ENCODE results near the gene TM4SF4.

Gene TM4SF4

DNA sequence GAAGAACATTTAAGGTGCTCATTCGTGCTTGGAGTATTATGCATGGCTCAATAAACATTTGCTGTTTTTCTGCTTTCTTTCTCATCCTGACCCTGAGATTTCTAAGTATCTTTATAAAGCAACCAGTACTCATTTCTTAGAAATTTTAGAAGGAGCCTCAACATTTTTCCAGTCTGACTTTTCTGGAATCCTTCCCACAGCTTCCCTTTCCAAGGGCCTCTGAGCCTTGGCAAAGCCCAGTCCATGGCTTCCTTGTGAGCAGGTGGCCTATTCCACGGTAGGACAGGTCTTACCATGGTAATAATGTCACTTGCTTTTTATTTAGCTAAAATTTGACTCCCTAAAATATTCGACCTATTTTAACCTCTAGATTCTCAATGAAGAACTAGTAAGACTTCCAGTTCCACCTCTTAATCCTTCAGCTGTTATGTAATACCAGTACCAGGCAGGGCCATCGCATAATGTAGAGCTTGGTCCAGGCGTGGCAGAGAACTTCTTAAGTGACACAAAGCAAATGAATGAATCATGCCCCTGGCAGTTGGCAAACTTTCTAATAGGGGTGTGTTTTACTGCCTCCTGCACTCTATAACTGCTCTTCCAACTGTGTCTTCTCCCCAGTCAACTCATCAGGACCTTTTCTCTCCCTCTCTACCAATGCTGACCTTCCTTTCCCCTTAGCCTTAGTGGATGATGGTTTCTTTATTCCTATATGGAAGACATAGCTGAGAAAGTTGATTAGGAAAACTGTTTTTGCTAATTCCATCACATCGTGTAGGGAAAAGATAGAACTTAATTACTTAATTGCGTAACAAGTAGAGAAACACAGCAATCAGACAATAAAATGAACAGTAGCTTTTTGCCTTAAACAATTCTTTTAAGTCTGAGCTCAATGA is 894 bp upstream of the TM4SF4 start:
- H3K27ac ChIP-seq: no peak overlapping the region
- TF ChIP-seq ZFX (IDR thresholded peaks at IDR 0.05): no peak

DNA sequence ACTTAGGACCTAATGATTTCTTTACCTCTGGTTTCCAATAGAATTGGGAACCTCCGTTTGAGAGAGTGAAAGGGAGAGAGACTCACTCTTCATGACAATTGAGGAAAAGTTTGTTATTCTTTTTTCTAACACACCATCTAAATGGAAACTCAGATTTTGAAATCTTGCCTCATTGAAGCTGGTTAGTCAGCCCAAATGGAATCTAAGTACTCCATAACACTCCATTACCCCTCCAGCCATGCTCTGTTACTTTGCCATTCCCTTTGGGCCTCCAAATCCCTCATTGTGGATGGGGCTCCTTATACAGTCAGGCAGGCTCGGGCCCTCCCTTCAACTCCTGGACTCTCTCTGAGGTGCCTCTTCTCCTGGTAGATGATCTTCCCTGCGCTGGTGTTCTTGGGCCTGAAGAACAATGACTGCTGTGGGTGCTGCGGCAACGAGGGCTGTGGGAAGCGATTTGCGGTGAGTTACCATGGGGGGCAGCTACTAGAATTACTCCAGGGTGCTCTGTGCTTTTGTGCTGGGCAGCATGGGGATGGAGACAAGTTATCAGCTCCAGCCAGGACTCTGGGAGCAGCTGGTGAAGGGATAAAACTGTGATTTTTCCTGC is 1.1 kb downstream of the TM4SF4 start:
- no peak overlapping the region for H3K27ac ChIP-seq

DNA sequence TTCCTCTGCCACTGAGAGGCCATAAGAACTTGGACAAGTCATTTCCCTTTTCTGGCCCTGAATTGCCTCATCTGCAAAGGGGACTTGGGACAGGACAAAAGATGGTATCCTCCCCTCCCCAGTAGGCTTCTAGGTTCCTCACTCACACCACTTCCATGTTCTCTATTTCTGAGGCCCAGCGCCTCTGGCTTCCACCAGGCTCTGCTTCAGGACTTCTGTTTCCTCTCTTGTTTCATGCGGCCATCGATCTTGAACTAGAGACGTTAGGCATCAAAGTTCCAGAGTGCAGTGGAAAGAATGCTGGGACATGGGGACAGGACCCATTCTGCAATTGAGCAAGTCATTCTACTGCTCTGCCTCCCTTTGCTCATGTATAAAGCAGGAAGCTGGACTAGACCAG is 1.7 kb downstream of the TM4SF4 start:
- no peak for TF ChIP-seq ZFX (IDR thresholded peaks at IDR 0.05)
- TF ChIP-seq, protein P1, sequence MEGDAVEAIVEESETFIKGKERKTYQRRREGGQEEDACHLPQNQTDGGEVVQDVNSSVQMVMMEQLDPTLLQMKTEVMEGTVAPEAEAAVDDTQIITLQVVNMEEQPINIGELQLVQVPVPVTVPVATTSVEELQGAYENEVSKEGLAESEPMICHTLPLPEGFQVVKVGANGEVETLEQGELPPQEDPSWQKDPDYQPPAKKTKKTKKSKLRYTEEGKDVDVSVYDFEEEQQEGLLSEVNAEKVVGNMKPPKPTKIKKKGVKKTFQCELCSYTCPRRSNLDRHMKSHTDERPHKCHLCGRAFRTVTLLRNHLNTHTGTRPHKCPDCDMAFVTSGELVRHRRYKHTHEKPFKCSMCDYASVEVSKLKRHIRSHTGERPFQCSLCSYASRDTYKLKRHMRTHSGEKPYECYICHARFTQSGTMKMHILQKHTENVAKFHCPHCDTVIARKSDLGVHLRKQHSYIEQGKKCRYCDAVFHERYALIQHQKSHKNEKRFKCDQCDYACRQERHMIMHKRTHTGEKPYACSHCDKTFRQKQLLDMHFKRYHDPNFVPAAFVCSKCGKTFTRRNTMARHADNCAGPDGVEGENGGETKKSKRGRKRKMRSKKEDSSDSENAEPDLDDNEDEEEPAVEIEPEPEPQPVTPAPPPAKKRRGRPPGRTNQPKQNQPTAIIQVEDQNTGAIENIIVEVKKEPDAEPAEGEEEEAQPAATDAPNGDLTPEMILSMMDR (conservative IDR thresholded peaks at IDR 0.05): no peak
- H3K27ac ChIP-seq: no peak overlapping the region

More for the DNA sequence above, 1.1 kb downstream of the TM4SF4 start:
- TF ChIP-seq, protein P1 (conservative IDR thresholded peaks at IDR 0.05): no peak
- TF ChIP-seq ZFX (IDR thresholded peaks at IDR 0.05): no peak

DNA sequence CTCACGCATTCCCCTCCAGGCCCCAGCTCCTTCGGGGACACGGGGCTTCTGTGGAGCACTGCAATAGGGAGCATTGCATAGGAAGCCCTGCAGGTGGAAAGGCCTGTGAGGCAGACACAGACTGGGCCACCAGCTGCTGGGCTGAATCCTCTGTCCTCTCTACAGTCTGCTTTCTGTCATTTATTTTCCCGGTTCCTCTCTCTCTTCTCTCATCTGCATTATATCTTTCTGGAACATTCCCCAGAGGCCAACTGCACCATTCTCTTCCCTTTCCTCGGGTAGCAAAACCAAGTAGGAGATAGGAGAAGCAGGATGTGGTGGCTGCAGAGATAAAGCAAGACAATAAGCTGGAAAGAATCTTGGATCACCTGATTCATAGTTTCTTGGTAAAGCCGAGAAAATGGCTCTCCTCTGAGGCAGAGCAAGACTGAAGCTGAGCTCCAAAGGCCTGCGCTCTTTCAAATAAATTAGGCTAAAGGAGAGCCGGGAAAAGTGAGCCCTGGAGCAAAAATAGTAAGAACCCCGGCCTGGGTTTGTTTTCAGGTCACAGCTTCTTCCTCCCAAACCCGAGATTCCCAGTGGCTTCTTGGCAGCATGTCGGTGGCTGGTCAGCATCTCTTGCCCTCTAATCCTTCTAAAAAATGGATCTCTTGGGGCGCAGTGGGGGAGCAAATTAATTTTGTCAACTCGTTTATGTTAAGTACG is 5.3 kb downstream of the TM4SF4 start:
- TF ChIP-seq, protein P1 (conservative IDR thresholded peaks at IDR 0.05): no peak
- no peak for TF ChIP-seq ZFX (IDR thresholded peaks at IDR 0.05)
- peak overlapping the region; percentile 38 for H3K27ac ChIP-seq

GRCh38 chr3:149480326-149481017 is 6.0 kb downstream of the TM4SF4 start:
- TF ChIP-seq, protein P1 (conservative IDR thresholded peaks at IDR 0.05): peak; percentile 98
- no peak for TF ChIP-seq ZFX (IDR thresholded peaks at IDR 0.05)
- peak overlapping the region; percentile 38 for H3K27ac ChIP-seq

DNA sequence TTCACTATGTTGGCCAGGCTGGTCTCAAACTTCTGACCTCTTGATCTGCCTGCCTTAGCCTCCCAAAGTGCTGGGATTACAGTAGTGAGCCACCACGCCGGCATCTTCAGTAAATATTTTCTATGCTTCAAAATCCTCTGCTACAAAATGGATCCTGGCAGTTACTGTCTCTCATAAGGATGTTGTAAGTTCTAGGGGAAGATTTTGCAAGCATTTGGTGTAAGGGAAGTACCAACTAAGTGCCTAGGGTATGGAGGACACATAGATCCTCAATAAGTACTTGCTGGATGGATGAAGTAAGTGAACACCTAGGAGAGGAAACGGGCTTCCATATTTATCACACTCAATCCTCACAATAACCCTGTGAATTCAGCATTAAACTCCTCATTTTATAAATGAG is 6.6 kb downstream of the TM4SF4 start:
- H3K27ac ChIP-seq: no peak overlapping the region
- TF ChIP-seq, protein P1 (conservative IDR thresholded peaks at IDR 0.05): no peak
- TF ChIP-seq ZFX (IDR thresholded peaks at IDR 0.05): no peak

- H3K27ac ChIP-seq: no peak overlapping the region
- no peak for TF ChIP-seq ZFX (IDR thresholded peaks at IDR 0.05)
- TF ChIP-seq, protein P1 (conservative IDR thresholded peaks at IDR 0.05): no peak
Measured at GRCh38 chr3:149481491-149481890, 7.0 kb downstream of the TM4SF4 start.

All from C4-2B (cell line).